NCI-H345 treated with DMSO at 0.1 percent for 48 hours (cell line): ENCODE data around the gene RELN.

Experiments used
- DNase-seq: peaks from one replicate; lab custom pipeline; 2025; ENCODE audit not compliant: unreplicated experiment; lab: John Stamatoyannopoulos, UW

Gene RELN

GRCh38 chr7:103691291-103691690, 298.2 kb downstream of the RELN start:
- DNase-seq = peak; percentile 80

- DNase-seq = peak; percentile 26
Observed at GRCh38 chr7:103690242-103690974, 299.1 kb downstream of the RELN start.

- DNase-seq = peak; percentile 39
Observed at GRCh38 chr7:103689255-103689654, 300.2 kb downstream of the RELN start.

GRCh38 chr7:103687951-103688350, 301.5 kb downstream of the RELN start:
- no peak for DNase-seq

- no peak for DNase-seq
Observed at GRCh38 chr7:103687272-103687671, 302.2 kb downstream of the RELN start.

GRCh38 chr7:103686763-103687162, 302.7 kb downstream of the RELN start:
- no peak for DNase-seq

GRCh38 chr7:103686064-103686463, 303.4 kb downstream of the RELN start:
- no peak for DNase-seq

GRCh38 chr7:103685646-103686045, 303.8 kb downstream of the RELN start:
- no peak for DNase-seq

- DNase-seq = no peak
Observed at GRCh38 chr7:103683348-103683747, 306.1 kb downstream of the RELN start.

GRCh38 chr7:103680161-103681144, 309.0 kb downstream of the RELN start:
- no peak for DNase-seq

GRCh38 chr7:103679151-103680132, 310.0 kb downstream of the RELN start:
- DNase-seq = no peak

- no peak for DNase-seq
Observed at GRCh38 chr7:103668279-103668941, 321.0 kb downstream of the RELN start.

- DNase-seq = no peak
Observed at GRCh38 chr7:103666326-103666725, 323.1 kb downstream of the RELN start.

GRCh38 chr7:103664577-103664976, 324.9 kb downstream of the RELN start:
- DNase-seq = no peak

GRCh38 chr7:103660455-103661371, 328.7 kb downstream of the RELN start:
- no peak for DNase-seq

- DNase-seq = no peak
Observed at GRCh38 chr7:103658055-103659005, 331.1 kb downstream of the RELN start.

- DNase-seq = no peak
Observed at GRCh38 chr7:103657474-103657894, 332.0 kb downstream of the RELN start.

- DNase-seq = no peak
Observed at GRCh38 chr7:103656221-103656620, 333.2 kb downstream of the RELN start.
